HG03520 (cell line): ENCODE measurements around the gene FGFRL1.

Experiments
- ATAC-seq: cut with Tn5 transposase; IDR thresholded peaks from one replicate; pipeline ENCODE4 v1.9.1; 2021; ENCODE audit warnings: mild to moderate bottlenecking, moderate library complexity; ENCODE audit not compliant: unreplicated experiment

The FGFRL1 gene

DNA sequence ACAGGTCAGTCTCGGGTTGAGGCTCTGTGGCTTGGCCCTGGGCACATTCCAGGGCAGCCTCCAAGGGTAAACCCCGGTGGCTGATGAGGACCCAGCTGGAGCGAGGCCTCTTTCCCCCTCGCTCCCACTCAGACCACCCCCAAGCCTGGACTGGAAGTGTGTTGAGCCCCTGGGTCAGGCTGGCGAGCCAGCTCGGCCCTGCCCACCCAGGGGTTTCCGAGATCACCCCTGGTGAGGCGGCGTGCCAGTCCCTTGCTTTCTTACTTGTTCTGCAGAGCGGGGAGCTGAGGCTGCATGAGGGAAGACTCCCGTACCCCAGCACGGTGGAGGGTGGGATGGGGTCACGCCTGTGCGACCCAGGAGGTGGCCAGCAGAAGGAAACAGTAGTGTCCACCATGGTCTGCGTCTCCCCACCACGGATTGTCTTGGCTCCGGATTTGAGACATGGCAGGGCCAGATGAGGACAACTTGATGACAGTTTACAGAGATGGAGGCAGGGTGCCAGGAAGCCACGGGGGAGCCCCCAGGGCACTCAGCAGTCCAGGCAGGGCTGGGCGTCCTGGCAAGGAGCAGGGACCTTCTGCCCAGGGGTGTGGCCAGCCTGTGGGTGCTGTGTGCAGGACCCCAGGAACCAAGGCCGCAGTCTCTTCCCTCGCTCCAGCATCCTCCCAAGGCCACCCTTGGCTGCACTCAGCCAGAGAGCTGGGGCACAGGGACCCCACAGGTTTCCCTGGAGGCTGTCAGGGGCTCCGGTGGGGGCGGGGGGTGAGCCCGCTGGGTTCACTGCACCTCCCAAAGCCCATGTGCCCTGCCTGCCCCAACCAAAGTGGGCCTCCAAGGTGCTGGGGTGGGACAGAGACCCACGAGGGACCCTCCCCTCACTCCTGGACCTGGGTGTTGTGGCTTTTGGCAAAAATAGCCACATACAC lies 6.6 kb upstream of the FGFRL1 start:
- ATAC-seq, result no peak

DNA sequence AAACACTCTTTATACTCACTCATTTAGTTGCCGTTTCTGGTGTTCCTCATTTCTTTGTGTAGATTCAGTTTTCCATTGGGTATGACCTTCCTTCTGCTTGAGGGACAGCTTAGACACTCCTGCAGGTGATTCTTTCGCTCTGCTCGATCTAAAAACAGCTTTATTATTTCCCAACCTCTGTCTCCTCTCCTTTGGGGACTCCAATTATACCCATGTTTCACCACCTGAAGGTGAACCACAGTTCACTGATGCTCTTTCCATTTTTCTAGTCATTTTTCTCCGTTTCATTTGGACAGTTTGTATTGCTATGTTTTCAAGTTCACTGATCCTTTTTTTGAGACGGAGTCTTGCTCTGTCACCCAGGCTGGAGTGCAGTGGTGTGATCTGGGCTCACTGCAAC lies 4.6 kb upstream of the FGFRL1 start:
- no peak for ATAC-seq

DNA sequence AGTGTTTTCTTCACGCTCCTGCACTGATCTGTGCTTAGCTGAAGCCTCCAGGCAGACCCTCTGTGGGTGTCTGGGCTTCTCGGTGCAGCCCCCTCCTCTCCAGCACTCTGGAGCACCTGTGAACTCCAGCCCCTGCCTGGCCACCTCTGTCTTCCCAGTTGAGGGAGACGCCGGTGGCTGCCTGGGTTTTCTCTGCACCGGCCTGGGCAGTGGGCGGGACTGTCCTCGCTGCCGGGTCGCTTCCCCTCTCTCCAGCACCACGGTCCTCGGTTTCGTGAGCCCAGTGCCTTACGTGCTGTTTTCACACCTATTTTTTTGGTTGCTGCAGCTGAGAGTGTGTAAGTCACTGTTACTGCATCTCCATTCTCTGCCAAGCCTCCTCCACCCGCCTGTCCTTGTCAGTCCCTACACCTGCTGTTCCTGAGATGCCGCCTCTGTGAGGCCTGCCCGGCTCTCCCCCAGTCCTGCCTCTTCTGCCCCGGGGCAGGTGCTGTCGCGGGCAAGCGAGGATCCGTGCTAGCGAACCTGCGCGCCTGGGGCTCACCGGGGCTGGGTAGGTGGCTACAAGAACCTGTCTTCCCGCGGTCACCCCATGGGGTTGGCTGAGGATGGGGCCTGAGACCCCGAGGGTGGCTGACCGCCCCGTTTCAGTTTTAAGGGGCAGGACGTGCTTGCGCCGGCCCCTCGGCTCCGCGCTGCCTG lies 2.4 kb upstream of the FGFRL1 start:
- ATAC-seq, result no peak

DNA sequence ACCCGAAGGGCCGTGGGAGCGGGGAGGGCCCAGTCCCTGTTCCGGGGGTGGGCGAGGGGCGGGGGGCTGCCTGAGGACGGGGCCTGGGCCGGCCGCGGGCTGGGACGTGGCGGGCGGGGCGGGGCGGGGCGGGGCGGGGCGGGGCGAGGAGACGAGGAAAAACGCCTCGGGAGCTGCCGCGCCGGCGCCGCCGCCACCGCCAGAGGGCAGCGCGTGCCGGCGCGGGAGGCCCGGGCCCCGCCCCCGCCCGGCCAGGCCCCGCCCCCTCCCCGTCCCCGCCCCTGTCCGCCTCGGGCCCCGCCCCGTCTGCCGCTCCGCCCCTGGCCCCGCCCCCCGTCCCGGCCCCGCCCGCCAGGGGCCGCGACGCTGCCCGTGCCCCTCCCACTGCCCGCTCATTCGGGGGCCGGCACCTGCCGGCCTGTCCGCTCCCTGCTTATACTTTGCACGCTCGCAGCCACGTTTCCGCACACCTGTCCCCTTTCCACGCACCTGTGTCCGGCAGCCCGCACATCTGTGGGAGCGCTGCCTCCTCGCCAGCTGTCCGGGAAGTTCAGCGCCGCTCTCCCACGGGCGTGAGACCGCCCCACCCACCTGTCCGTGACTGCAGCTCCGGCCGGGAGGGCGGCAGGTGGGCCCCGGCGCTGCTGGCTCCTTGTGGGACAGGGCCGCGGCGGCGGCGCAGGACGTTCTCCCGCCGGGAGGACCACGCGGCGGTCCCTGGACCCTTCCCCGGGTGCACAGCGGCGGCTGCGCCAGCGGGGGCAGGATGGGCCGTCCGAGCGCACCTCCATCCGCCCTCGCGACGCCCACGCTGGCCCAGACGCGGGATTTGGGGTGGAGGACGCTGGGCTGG lies 1.7 kb upstream of the FGFRL1 start:
- ATAC-seq, result no peak

DNA sequence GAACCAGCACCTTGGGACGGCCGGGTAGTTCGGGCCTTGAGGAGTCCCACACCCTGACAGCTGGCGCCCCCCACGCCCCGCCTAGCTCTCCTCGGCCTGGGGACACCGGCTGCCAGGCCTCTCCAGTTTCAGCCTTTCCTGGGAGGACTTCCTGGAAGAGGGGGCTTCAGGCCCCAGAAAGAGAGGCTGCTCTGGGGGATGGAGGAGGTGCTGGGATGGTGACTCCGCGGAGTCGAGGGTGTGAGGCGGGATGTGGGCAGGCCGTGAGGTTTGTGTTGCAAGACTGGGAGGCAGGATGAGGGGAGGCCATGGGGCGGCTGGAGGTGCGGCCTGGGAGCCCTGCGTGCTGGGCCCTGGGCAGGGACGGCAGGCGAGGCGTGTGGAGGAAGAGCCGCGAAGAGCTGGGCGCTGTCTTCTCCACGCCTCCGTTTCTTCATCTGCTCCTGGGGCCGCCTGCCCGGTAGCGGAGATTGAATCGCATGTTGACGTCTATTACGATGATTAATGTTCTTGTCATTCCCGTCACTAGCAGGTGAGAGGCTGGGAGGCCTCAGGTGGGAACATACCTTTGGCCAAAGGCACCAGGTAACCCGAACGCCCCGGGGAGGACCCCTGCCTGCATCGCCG lies 918 bp upstream of the FGFRL1 start:
- ATAC-seq, result no peak

DNA sequence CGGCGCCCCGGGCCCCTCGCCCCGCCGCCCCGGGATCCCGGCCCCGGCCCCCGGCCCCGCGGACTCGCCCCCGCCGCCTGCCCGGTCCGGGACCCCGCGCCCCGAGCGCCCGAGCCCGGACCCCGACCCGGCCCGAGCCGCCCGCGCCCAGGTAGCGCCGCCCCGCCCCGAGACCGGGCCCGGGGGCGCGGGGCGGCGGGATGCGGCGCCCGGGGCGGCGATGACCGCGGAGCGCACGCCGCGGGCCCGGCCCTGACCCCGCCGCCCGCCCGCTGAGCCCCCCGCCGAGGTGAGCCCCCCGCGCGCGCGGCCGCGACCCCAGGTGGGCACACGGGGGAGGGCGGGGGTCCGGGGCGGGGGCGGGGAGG lies 224 bp downstream of the FGFRL1 start:
- ATAC-seq, result no peak

DNA sequence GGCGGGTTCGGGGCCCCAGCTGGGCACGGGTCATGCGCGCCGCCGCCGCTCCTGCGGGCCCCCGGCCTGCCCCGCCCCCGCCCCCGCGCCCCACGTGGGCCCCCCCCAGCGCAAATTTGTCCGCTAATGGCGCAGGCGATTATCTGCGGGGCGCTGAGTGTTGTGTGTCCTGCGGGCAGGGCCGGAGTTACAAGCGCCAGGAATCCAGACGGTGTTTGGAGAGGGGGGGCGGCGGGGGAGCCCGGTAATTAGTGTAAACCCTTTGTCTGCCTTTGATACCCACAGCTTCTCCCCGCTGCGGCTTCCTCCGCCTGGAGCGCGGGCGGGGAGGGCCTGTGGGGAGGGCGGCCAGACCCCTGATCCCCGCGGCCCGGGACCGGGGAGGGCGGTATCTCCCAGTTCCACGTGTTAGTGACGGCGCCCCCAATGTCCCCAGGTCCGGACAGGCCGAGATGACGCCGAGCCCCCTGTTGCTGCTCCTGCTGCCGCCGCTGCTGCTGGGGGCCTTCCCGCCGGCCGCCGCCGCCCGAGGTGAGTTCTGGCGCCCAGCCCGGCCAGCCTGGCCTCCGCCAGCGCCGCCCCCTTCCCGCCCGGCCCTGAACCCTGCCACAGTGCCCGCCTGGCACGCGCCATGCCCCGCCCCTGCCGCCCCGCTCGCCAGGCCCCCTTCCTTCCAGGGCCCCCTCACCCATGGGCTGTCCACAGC lies 761 bp downstream of the FGFRL1 start:
- ATAC-seq, result no peak

DNA sequence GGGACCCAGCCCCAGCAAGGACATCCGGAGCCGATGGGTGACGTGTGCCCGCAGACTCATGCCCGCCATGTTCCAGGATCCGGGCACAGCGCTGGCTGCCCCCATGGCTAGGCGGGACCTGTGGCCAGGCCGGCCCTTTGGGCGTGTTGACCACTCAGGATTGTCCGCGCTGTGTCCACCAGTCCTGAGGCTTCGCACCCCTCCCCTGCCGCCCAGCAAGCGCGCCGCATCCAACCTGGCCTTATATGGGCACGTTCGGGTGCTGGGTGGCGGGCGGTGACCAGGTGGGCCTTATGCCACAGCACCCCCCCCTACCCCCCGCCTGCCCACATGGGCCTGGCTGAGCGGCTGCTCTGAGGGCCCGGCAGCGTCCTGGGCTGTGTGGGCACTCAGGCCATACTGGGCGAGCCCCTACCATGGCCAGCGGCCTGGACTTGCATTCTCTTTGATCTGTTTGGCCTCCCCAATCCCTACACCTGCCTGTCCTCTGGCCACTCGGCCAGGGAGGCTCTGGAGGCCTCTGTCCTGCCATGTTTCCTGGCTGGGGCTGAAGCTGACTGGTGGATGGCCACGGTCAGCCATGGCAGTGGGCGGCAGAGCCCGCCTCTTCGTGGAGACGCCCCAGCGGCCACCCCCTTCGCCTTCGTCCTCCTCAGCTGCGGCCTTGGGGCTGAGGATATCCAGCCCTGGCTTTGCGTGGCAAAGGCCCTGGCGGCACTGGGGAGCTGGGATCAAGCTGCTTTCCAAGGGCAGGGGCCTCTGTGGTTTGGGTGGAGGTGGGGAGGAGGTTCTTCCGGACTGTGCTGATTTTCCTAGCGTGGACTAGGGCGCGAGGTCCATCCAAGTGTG lies 2.0 kb downstream of the FGFRL1 start:
- no peak for ATAC-seq

DNA sequence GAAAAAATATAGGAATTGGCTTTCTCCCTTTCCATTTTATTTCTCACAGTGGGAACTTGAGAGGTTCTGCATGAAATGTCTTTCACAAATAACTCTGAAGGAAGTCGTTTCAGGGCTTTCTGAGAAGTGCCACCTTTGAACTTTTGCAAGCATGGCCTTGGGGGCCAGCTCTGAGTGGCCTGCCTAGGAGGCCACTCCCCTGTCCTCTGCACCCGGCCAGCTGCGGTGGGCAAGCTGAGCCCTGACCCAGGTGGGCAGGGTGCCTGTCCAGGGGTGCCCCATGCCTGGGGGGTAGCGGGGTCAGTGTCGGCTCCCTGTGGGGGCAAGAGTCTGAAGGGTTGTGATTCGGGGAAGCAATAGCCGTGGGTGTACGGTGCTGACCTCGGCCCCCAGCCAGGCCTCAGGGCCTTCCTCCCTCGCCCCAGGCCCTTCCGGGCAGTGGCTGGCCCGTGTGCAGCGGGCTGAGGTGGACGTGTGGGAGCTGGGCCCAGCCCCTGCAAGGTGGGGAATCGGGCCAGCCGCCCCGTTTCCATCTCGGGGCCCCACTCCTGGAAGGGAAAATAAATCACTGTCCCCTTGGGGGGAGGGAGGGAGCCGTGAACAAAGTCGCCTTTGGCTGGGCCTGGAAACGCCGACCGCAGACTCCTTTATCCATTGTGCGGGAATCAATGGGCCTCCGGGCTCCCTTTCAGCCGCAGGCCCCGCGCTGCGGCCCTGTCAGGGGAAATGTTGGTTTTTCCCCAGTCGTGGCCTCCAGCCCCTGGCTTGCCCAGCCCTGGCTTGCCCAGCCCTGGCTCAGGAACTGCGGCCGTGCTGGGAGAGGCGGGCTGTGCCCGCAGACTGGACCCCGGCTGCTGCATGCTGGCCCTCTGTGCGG lies 3.1 kb downstream of the FGFRL1 start:
- no peak for ATAC-seq

DNA sequence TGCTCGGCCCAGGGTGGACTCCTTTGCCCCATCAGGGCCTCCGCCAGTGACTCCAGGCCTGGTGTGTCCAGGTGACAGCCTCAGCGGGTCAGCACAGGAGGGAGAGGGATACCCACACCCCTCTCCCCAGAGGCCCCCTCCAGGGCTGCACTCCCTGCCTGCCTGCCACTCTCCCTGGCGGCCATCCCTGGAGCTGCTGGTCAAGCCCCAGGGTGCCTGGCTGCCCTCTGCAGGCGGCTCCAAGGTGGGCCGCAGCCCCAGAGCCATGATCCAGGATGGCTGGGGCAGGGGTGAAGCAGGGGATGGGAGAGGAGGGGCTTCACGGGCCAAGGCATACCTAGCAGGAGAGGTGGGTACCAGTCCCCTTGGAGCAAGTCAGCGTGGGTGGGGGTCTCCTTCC lies 3.8 kb downstream of the FGFRL1 start:
- no peak for ATAC-seq

DNA sequence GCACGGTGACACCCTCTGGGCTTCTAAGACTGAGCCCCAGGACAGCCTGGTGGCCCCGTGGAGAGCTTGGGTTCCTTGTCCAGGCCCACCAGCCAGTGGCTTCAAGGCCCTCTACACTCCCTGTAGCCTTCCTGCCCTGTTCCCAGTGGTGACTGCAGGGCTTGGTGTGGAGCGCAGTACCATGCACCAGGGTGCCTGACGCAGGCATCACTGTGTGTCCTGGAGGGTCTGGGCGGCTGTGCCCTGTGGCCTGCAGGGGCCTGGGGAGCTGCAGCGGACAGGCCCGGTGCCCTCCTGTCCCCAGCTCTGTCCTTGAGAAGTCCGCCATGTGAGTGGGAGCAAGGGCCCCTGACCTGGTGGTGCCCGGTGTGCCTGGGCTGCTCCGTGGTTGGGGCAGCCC lies 4.3 kb downstream of the FGFRL1 start:
- no peak for ATAC-seq

DNA sequence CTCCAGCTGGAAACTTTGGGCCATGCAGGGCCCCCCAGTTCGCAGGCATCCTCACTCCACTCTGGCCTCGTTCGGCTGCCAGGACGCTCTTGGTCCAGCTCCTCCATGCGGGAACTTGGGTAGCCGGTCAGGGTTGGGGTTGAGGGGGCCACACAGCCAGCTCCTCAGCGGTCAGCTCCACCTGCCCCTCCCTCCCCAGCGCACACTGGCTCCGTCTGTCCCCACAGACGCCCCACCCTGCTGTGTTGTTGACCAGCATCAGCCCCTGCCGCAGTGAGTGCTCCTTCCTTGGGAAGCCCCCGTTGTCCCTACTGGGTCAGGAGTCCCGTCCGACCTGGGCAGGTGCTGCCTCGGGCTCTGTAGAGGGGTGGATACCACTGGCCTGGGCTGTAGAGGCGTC lies 5.8 kb downstream of the FGFRL1 start:
- ATAC-seq, result no peak

DNA sequence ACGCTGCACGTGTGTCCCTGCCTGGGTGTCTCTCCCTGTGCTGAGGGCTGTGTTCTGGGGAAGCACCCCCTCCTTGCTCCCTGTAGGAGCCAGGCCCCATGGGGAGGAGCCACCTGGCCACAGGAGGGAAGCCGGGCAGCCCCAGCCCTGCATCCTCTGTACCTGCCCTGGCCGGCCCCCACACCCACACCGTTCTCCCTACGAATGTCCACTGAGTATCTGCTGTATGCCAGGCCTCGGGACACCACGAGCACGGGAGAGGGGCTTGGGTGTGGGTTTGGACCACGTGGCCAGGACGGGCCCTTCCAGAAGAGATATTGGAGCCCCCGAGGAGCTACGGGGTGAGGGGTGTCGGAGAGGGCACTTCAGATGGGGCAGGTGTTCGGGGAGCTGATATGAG lies 6.3 kb downstream of the FGFRL1 start:
- ATAC-seq, result no peak

DNA sequence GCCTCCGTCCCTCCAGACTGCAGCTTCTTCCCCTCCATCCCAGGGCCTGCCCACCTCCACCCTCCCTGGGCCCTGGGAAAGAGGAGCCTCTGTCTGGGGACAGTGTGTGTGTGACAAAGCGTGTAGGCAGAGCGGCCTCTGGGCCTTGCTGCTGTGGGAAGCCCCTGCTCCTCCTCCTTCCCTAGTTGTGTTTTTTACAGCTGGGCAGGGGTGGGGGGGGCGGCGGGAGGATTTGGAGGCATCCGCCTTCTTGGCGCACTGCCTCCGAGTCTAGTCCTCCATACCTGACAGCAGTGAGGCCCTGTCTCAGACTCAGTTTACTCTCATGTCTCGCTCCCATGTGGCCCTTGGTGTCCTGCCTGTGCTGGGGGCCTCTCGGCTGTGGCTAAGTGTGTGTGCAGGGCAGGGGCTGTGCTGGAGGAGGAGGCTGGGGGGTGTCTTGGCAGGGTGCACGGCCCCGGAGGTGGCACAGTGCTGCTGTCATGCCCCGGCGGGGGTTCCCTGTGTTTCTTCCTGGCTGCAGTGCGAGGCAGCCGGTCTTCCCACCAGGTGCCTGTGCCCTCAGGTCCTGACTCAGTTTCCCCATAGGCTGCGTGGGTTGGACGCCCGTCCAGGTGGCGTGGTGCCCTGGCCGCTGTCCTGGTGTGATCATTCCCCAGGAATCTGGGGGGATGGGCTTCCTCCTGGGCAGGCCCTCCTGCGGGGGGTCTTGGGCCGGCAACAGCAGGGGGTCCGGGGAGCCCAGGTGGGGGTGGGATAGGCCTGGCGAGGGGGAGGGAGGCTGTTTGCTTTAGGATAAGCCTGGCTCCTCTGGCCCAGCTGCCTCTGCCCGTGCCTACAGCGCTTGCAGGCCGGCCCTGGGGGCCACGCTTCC lies 7.0 kb downstream of the FGFRL1 start:
- no peak for ATAC-seq

DNA sequence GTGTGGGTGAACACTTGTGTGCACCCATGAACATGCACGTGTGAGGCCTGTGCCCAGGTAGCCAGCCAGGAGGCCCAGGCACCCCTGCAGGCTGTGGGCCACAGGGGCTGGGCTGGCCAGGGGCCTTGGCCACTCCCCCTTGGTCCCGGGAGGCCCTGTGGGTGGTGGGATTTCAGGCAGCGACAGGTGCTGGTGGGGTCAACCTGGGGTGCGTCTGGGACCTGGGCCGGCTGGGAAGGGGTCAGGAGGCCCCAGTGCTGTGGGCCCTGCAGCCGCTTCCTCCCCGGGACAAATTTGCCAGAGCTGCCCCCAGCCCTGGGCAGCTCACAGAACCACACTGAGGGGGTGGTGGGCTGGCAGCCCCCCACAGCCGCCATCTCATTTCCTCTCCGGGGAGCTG lies 7.9 kb downstream of the FGFRL1 start:
- no peak for ATAC-seq

DNA sequence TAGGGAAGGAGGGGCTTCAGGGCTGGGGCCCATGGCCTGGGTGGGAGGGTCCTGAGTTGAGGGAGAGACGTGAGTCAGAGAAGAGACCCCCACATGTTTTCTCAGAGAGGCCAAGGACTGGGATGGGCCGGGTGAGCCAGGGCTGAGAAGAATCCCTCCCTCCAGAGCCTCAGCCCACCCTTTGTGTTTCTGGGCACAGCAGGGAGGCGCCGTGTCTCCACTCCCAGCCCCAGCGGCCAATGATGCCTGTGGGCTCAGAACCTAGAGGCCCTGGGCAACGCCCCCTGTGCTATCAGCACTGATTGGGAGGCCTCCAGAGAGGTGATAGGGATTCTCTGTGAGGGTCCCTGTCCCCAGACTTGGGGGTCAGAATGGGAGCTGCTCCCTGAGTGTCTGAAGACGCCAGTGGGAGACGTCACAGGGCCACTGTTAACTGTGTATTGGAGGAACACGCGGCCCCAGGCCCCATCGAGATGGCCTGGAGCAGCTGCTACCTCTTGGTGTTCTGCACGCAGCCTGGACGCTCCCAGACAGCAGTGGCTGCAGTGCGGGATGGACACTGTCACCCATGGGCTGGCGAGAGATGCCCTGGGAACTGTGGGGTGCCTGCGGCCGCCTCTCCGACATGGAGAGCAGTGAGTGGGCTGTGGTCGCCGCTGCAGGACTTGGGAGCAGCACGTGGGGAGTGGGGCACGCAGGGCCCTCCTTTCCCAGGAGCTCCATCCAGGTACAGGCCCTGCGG lies 8.5 kb downstream of the FGFRL1 start:
- ATAC-seq, result no peak
